ENCODE results near the gene SLC44A5. TPM values are rescaled to one million over a fixed set of nuclear protein-coding genes. Genes with fewer than 3 reads are reported as not detected.
"Not testable (repeated sequence)": the region's sequence is repeated elsewhere in the genome, so short reads cannot be mapped to it uniquely, and the experiment has no call there.

Gene SLC44A5
- total RNA-seq, 1 donor from 2014 or later, result 15.4 TPM

- H3K27me3 Mint-ChIP-seq (ENCODE audit: unreplicated experiment), result no peaks in the 10 kb centered on the region
- TF ChIP-seq CTCF (IDR thresholded peaks at IDR 0.05; ENCODE audit: partially characterized antibody, unreplicated experiment), result no peak
- peaks cover 2% of the 10 kb centered on the region for H3K9me3 Mint-ChIP-seq (ENCODE audit: unreplicated experiment)
- H3K4me1 Mint-ChIP-seq (ENCODE audit: low read depth, unreplicated experiment), result no peaks in the 10 kb centered on the region
- no peak overlapping the region for H3K4me3 Mint-ChIP-seq (ENCODE audit: unreplicated experiment)
- H3K36me3 Mint-ChIP-seq (ENCODE audit: unreplicated experiment), result peaks cover 7% of the 10 kb centered on the region
- DNase-seq, result no peak
- H3K27ac Mint-ChIP-seq (ENCODE audit: unreplicated experiment), result no peak overlapping the region
Observed at GRCh38 chr1:75396260-75396659, 214.7 kb downstream of the SLC44A5 start.

- Mint-ChIP-seq H3K4me3 (ENCODE audit: unreplicated experiment) (no peak overlapping the region), H3K4me1 (ENCODE audit: low read depth, unreplicated experiment) (no peaks in the 10 kb centered on the region), H3K36me3 (ENCODE audit: unreplicated experiment) (peaks cover 18% of the 10 kb centered on the region), H3K27me3 (ENCODE audit: unreplicated experiment) (no peaks in the 10 kb centered on the region), H3K9me3 (ENCODE audit: unreplicated experiment) (peaks cover 7% of the 10 kb centered on the region), H3K27ac (ENCODE audit: unreplicated experiment) (no peak overlapping the region)
- no peak for TF ChIP-seq CTCF (IDR thresholded peaks at IDR 0.05; ENCODE audit: partially characterized antibody, unreplicated experiment)
- no peak for DNase-seq
Observed at GRCh38 chr1:75394386-75395139, 216.4 kb downstream of the SLC44A5 start.

GRCh38 chr1:75392278-75392677 is 218.6 kb downstream of the SLC44A5 start:
- H3K36me3 Mint-ChIP-seq (ENCODE audit: unreplicated experiment), result peaks cover 24% of the 10 kb centered on the region
- H3K27ac Mint-ChIP-seq (ENCODE audit: unreplicated experiment), result no peak overlapping the region
- no peak for TF ChIP-seq CTCF (IDR thresholded peaks at IDR 0.05; ENCODE audit: partially characterized antibody, unreplicated experiment)
- no peaks in the 10 kb centered on the region for H3K27me3 Mint-ChIP-seq (ENCODE audit: unreplicated experiment)
- no peak for DNase-seq
- H3K4me1 Mint-ChIP-seq (ENCODE audit: low read depth, unreplicated experiment), result no peaks in the 10 kb centered on the region
- no peak overlapping the region for H3K4me3 Mint-ChIP-seq (ENCODE audit: unreplicated experiment)
- peaks cover 7% of the 10 kb centered on the region for H3K9me3 Mint-ChIP-seq (ENCODE audit: unreplicated experiment)

- H3K27ac Mint-ChIP-seq (ENCODE audit: unreplicated experiment), result peak overlapping the region; percentile 100
- not testable (repeated sequence) for H3K4me1 Mint-ChIP-seq (ENCODE audit: low read depth, unreplicated experiment); H3K27me3 Mint-ChIP-seq (ENCODE audit: unreplicated experiment); H3K36me3 Mint-ChIP-seq (ENCODE audit: unreplicated experiment); H3K9me3 Mint-ChIP-seq (ENCODE audit: unreplicated experiment)
- peak overlapping the region; percentile 97 for H3K4me3 Mint-ChIP-seq (ENCODE audit: unreplicated experiment)
- peak; percentile 13 for DNase-seq
Observed at GRCh38 chr1:75375476-75376447, 235.2 kb downstream of the SLC44A5 start.

GRCh38 chr1:75373542-75374159 is 237.3 kb downstream of the SLC44A5 start:
- H3K27ac Mint-ChIP-seq (ENCODE audit: unreplicated experiment), result no peak overlapping the region
- peaks cover 1% of the 10 kb centered on the region for H3K36me3 Mint-ChIP-seq (ENCODE audit: unreplicated experiment)
- H3K4me3 Mint-ChIP-seq (ENCODE audit: unreplicated experiment), result no peak overlapping the region
- H3K27me3 Mint-ChIP-seq (ENCODE audit: unreplicated experiment), result peaks cover 6% of the 10 kb centered on the region
- H3K4me1 Mint-ChIP-seq (ENCODE audit: low read depth, unreplicated experiment), result peaks cover 9% of the 10 kb centered on the region
- H3K9me3 Mint-ChIP-seq (ENCODE audit: unreplicated experiment), result peaks cover 3% of the 10 kb centered on the region
- TF ChIP-seq CTCF (IDR thresholded peaks at IDR 0.05; ENCODE audit: partially characterized antibody, unreplicated experiment), result no peak
- no peak for DNase-seq

Measured in glutamatergic neuron (in vitro differentiated cells).